Activated T-cell treated with anti-CD3 and anti-CD28 coated beads, Interleukin-2, amount 50 U/mL, for 48 hours (primary cell): ENCODE results near the gene RFX4.
A peak's percentile ranks its signal among the peaks of the same experiment; 100 is the strongest.

Source experiments
- DNase-seq, 2 experiments: peaks; one replicate each; pipeline ENCODE4 v3.0.0-alpha.2; 2020

Gene RFX4

GRCh38 chr12:106582641-106583230, at the start of gene RFX4:
Gene RFX4, plus strand, starts transcription at chr12:106583004. Its CDS starts 317 bp downstream, at chr12:106583321.
- peak in 1 of 2 experiments; percentile 21 for DNase-seq

- no peak for DNase-seq
These were observed 41.6 kb upstream of the RFX4 start for GRCh38 chr12:106541201-106541600.

- DNase-seq, result no peak
These were observed 31.4 kb upstream of the RFX4 start for GRCh38 chr12:106551410-106551809.

GRCh38 chr12:106552228-106552627, 30.6 kb upstream of the RFX4 start:
- DNase-seq, result no peak

GRCh38 chr12:106564678-106565329, 18.0 kb upstream of the RFX4 start:
- no peak for DNase-seq

- DNase-seq, result no peak
These were observed 16.0 kb upstream of the RFX4 start for GRCh38 chr12:106566771-106567170.

- no peak for DNase-seq
These were observed 9.6 kb upstream of the RFX4 start for GRCh38 chr12:106573239-106573638.

- DNase-seq, result no peak
These were observed 6.0 kb upstream of the RFX4 start for GRCh38 chr12:106576848-106577247.

GRCh38 chr12:106580671-106581508, 1.9 kb upstream of the RFX4 start:
- DNase-seq, result no peak

- DNase-seq, result no peak
These were observed 1.1 kb upstream of the RFX4 start for GRCh38 chr12:106581543-106582248.

GRCh38 chr12:106582249-106582591, 584 bp upstream of the RFX4 start:
- DNase-seq, result no peak

GRCh38 chr12:106583242-106584103, 669 bp downstream of the RFX4 start:
- DNase-seq, result peak; percentile 51 to 56

- peak; percentile 38 to 44 for DNase-seq
These were observed 1.6 kb downstream of the RFX4 start for GRCh38 chr12:106584104-106585064.

- DNase-seq, result no peak
These were observed 2.3 kb downstream of the RFX4 start for GRCh38 chr12:106585105-106585520.

GRCh38 chr12:106585521-106586277, 2.9 kb downstream of the RFX4 start:
- DNase-seq, result peak; percentile 42 to 44

- no peak for DNase-seq
These were observed 3.5 kb downstream of the RFX4 start for GRCh38 chr12:106586278-106586802.

GRCh38 chr12:106586803-106587684, 4.2 kb downstream of the RFX4 start:
- DNase-seq, result no peak

- no peak for DNase-seq
These were observed 6.0 kb downstream of the RFX4 start for GRCh38 chr12:106588771-106589170.

- DNase-seq, result no peak
These were observed 7.8 kb downstream of the RFX4 start for GRCh38 chr12:106590601-106591000.
